Thoracic aorta (tissue), 2 donors: Measurements from ENCODE around the gene SEBOX. TPM values are rescaled to one million over a fixed set of nuclear protein-coding genes. Genes with fewer than 3 reads are reported as not detected.

ENCODE experiments used
- ATAC-seq: fragments of 150-250 bp; one replicate; pipeline ENCODE4 v1.8.0; 2017; ENCODE audit warnings: low read depth; ENCODE audit not compliant: insufficient number of reproducible peaks, low FRiP score
- DNase-seq: peaks from one replicate; pipeline ENCODE4 v3.0.0-alpha.2; 2020; ENCODE audit warnings: low spot score
- H3K27ac ChIP-seq, 2 donors: fragments of 200-600 bp; sonication (generic); 1 replicate in 1 of 2; 2 replicates in 1 of 2; pipeline ENCODE4 v1.5.1; 2016; ENCODE audit warnings: mild to moderate bottlenecking in 2 of 2, moderate library complexity in 2 of 2
- H3K27me3 ChIP-seq: fragments of 200-600 bp; sonication (generic); replicated peaks from 2 replicates; pipeline ENCODE4 v1.6.0; 2016; ENCODE audit warnings: mild to moderate bottlenecking; ENCODE audit not compliant: insufficient read depth
- H3K36me3 ChIP-seq: fragments of 200-600 bp; sonication (generic); one replicate; pipeline ENCODE4 v1.5.1; 2016
- H3K4me1 ChIP-seq, 2 donors: fragments of 200-600 bp; sonication (generic); 1 replicate in 1 of 2; 2 replicates in 1 of 2; pipeline versions ENCODE4 v1.5.1 to v1.6.0; 2016; ENCODE audit warnings: low read depth in 2 of 2, mild to moderate bottlenecking in 1 of 2; ENCODE audit not compliant: control insufficient read depth in 1 of 2
- H3K4me3 ChIP-seq: fragments of 200-600 bp; sonication (generic); 2 replicates; pipeline ENCODE4 v1.5.1; 2016; ENCODE audit warnings: mild to moderate bottlenecking
- H3K9me3 ChIP-seq: fragments of 200-600 bp; sonication (generic); 2 replicates; pipeline ENCODE4 v1.5.1; 2016
- CTCF ChIP-seq: fragments of 200-600 bp; sonication (generic); IDR thresholded peaks from one replicate; pipeline ENCODE4 v1.5.1; 2019; ENCODE audit warnings: antibody characterized with exemption
- total RNA-seq, 2 donors: library from RNA; depleted of rRNA; stranded (reverse); fragments of >200 nt; gene quantifications; one replicate each; pipeline versions ENCODE4 v1.1.0 to v1.2.3, GENCODE V29; 2016

SEBOX gene
- total RNA-seq, 2 donors from 2014 or later, result not detected

- no peaks in the 10 kb centered on the region for H3K4me1 ChIP-seq
- H3K36me3 ChIP-seq, result peaks cover 41% of the 10 kb centered on the region
- no peaks in the 10 kb centered on the region for H3K27me3 ChIP-seq
- ATAC-seq, result no peak
- H3K4me3 ChIP-seq, result no peak overlapping the region
- no peaks in the 10 kb centered on the region for H3K9me3 ChIP-seq
- TF ChIP-seq CTCF, result no peak
- DNase-seq, result no peak
- H3K27ac ChIP-seq, result no peak overlapping the region
These were observed 29.5 kb upstream of the SEBOX start for GRCh38 chr17:28394337-28395116.

- no peak for DNase-seq
- no peaks in the 10 kb centered on the region for H3K9me3 ChIP-seq
- no peak for ATAC-seq
- no peak for TF ChIP-seq CTCF
- peaks cover 52% of the 10 kb centered on the region for H3K36me3 ChIP-seq
- H3K27ac ChIP-seq, result no peak overlapping the region
- H3K4me3 ChIP-seq, result no peak overlapping the region
- H3K27me3 ChIP-seq, result no peaks in the 10 kb centered on the region
- no peaks in the 10 kb centered on the region for H3K4me1 ChIP-seq
These were observed 27.5 kb upstream of the SEBOX start for GRCh38 chr17:28392491-28392890.

DNA sequence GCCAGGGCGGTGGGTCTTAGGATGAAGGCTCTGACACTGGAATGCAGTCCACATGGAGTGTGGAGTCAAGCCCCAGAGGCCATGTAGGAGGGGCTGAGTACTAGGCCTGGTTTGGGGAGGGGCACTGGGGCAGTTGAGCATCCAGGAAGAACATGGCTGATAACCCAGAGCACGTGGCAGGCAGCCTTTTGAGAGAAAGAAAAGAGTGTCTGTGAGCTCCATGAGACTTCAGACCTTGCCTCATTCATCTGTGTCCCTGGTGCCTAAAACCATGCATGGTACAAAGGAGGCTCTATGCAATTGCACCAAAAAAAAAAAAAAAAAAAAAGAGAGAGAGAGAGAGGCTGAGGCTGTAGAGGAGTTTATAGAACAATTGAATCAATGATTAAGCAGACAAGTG lies 26.4 kb upstream of the SEBOX start:
- no peaks in the 10 kb centered on the region for H3K4me1 ChIP-seq
- TF ChIP-seq CTCF, result no peak
- no peak for ATAC-seq
- peaks cover 52% of the 10 kb centered on the region for H3K36me3 ChIP-seq
- H3K9me3 ChIP-seq, result no peaks in the 10 kb centered on the region
- no peak for DNase-seq
- H3K27me3 ChIP-seq, result no peaks in the 10 kb centered on the region
- no peak overlapping the region for H3K4me3 ChIP-seq
- H3K27ac ChIP-seq, result no peak overlapping the region

DNA sequence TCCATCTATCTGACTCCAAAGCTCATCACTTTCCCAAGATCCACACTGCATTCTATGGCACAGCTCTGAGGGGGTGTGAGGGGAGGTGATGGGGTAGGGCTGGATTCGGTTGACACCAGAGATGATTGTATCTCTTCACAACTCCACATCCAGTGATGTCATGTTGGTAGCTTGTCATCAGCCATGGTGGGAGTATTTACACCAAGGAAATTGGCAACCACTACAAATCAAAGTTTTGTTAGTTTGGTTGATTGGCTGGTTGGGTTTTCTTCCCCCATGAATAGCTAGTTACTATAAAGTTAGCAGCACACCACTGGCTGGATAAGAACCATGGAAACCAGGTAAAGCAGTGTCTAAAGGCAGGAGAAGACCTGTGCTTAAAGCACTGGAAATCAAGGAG lies 26.0 kb upstream of the SEBOX start:
- TF ChIP-seq CTCF, result no peak
- no peaks in the 10 kb centered on the region for H3K9me3 ChIP-seq
- no peak overlapping the region for H3K4me3 ChIP-seq
- no peak for ATAC-seq
- no peaks in the 10 kb centered on the region for H3K27me3 ChIP-seq
- peaks cover 48% of the 10 kb centered on the region for H3K36me3 ChIP-seq
- no peak for DNase-seq
- H3K27ac ChIP-seq, result no peak overlapping the region
- H3K4me1 ChIP-seq, result no peaks in the 10 kb centered on the region

GRCh38 chr17:28390563-28390962 lies 25.6 kb upstream of the SEBOX start:
- Histone ChIP-seq H3K27me3 (no peaks in the 10 kb centered on the region), H3K9me3 (no peaks in the 10 kb centered on the region), H3K4me1 (no peaks in the 10 kb centered on the region), H3K27ac (no peak overlapping the region), H3K4me3 (no peak overlapping the region), H3K36me3 (peaks cover 44% of the 10 kb centered on the region)
- DNase-seq (no peak), ATAC-seq (no peak)
- TF ChIP-seq CTCF, result no peak
